ENCODE results near the gene TOX3. TPM values are rescaled to one million over a fixed set of nuclear protein-coding genes. Genes with fewer than 3 reads are reported as not detected.

Gene TOX3
- total and polyA plus RNA-seq, 2 donors (not counting 1 experiment from before 2014, with no cell fraction given): not detected

GRCh38 chr16:52422307-52422706 lies 124.6 kb downstream of the TOX3 start:
- TF ChIP-seq EZH2 (IDR thresholded peaks at IDR 0.05; ENCODE audit: borderline replicate concordance, insufficient read depth, low read depth, low read length, poor library complexity, severe bottlenecking): no peak
- TF ChIP-seq CTCF (IDR thresholded peaks at IDR 0.05): no peak
- ChIA-PET CTCF (no interaction called here), POLR2A (no interaction called here)
- no peak overlapping the region for H3K4me3 Mint-ChIP-seq
- Histone ChIP-seq H3K4me1 (ENCODE audit: control insufficient read depth in 2 of 2, insufficient read depth in 2 of 2, low read length in 2 of 2) (no peaks in the 10 kb centered on the region), H3K4me3 (ENCODE audit: control extremely low read depth in 1 of 5, extremely low read depth in 1 of 5, insufficient read depth in 1 of 5, low read depth in 2 of 5, low read length in 4 of 5) (no peak overlapping the region), H3K27ac (ENCODE audit: low read length in 2 of 2) (no peak overlapping the region), H3K27me3 (replicated peaks in 1 of 4; ENCODE audit: control extremely low read depth in 1 of 4, control insufficient read depth in 3 of 4, insufficient read depth in 4 of 4, low read length in 3 of 4) (no peaks in the 10 kb centered on the region), H3K4me2 (replicated peaks; ENCODE audit: low read depth, low read length, poor library complexity, severe bottlenecking) (no peak overlapping the region), H3K79me2 (ENCODE audit: control insufficient read depth, insufficient read depth, low read length) (no peaks in the 10 kb centered on the region), H3K9me3 (ENCODE audit: control extremely low read depth in 1 of 3, control insufficient read depth in 2 of 3, insufficient read depth in 1 of 3, low read length in 2 of 3) (no peaks in the 10 kb centered on the region), H2AFZ (ENCODE audit: insufficient read depth, low read depth, low read length, poor library complexity, severe bottlenecking) (no peak overlapping the region), H3K36me3 (replicated peaks in 1 of 2; ENCODE audit: control extremely low read depth in 1 of 2, control insufficient read depth in 1 of 2, extremely low read depth in 1 of 2, insufficient read depth in 2 of 2, low read length in 1 of 2) (no peaks in the 10 kb centered on the region), H3K9ac (ENCODE audit: low read length) (no peak overlapping the region), H4K20me1 (ENCODE audit: control insufficient read depth, insufficient read depth, low read length, poor library complexity, severe bottlenecking) (no peaks in the 10 kb centered on the region)
- ATAC-seq (ENCODE audit: low read depth): no peak
- no CpG with 5 or more reads among the region's 1 CpG for WGBS (ENCODE audit: insufficient coverage)
- intact Hi-C loops (cut with micrococcal nuclease): no loop called here
- DNase-seq: no peak
- H3K9me3 Mint-ChIP-seq (ENCODE audit: insufficient read depth): peaks cover 2% of the 10 kb centered on the region
- H3K27ac Mint-ChIP-seq: no peak overlapping the region
- H3K27me3 Mint-ChIP-seq: no peaks in the 10 kb centered on the region
- H3K4me1 Mint-ChIP-seq: no peaks in the 10 kb centered on the region

DNA sequence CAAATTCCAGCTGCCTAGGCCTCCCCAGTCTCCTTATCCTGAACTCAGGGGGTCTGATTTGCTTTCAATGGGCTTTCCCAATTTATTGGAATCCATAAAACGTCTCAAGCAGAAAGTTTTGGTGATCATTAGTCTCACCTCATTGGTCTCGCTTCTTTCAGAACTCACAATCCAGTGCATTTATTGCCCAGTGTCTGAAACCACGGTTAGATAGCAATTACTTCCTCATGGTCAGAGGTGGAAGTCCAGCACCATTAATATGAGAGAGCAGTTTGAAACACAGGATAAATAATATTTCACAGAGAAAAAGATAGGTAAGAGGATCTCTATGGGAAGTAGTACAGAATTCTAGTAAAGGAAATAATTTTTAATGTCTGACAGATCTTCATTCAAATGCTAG lies 128.7 kb downstream of the TOX3 start:
- no peaks in the 10 kb centered on the region for H3K79me2 ChIP-seq (ENCODE audit: control insufficient read depth, insufficient read depth, low read length)
- H2AFZ ChIP-seq (ENCODE audit: insufficient read depth, low read depth, low read length, poor library complexity, severe bottlenecking): no peak overlapping the region
- no peak overlapping the region for H3K9ac ChIP-seq (ENCODE audit: low read length)
- no peak overlapping the region for H3K27ac ChIP-seq (ENCODE audit: low read length in 2 of 2)
- intact Hi-C loops (cut with micrococcal nuclease): no loop called here
- H3K4me1 ChIP-seq (ENCODE audit: control insufficient read depth in 2 of 2, insufficient read depth in 2 of 2, low read length in 2 of 2): no peaks in the 10 kb centered on the region
- no peaks in the 10 kb centered on the region for H4K20me1 ChIP-seq (ENCODE audit: control insufficient read depth, insufficient read depth, low read length, poor library complexity, severe bottlenecking)
- H3K27me3 ChIP-seq (replicated peaks in 1 of 4; ENCODE audit: control extremely low read depth in 1 of 4, control insufficient read depth in 3 of 4, insufficient read depth in 4 of 4, low read length in 3 of 4): no peaks in the 10 kb centered on the region
- H3K9me3 ChIP-seq (ENCODE audit: control extremely low read depth in 1 of 3, control insufficient read depth in 2 of 3, insufficient read depth in 1 of 3, low read length in 2 of 3): no peaks in the 10 kb centered on the region
- CTCF ChIA-PET: no interaction called here
- no peak overlapping the region for H3K4me3 ChIP-seq (ENCODE audit: control extremely low read depth in 1 of 5, extremely low read depth in 1 of 5, insufficient read depth in 1 of 5, low read depth in 2 of 5, low read length in 4 of 5)
- no peak overlapping the region for H3K4me2 ChIP-seq (replicated peaks; ENCODE audit: low read depth, low read length, poor library complexity, severe bottlenecking)
- WGBS (ENCODE audit: insufficient coverage): 33% methylated on average over 1 of the region's 3 CpGs
- Mint-ChIP-seq H3K27ac (no peak overlapping the region), H3K4me3 (no peak overlapping the region), H3K9me3 (ENCODE audit: insufficient read depth) (peaks cover 6% of the 10 kb centered on the region), H3K4me1 (no peaks in the 10 kb centered on the region), H3K27me3 (no peaks in the 10 kb centered on the region)
- no peaks in the 10 kb centered on the region for H3K36me3 ChIP-seq (replicated peaks in 1 of 2; ENCODE audit: control extremely low read depth in 1 of 2, control insufficient read depth in 1 of 2, extremely low read depth in 1 of 2, insufficient read depth in 2 of 2, low read length in 1 of 2)
- ATAC-seq (ENCODE audit: low read depth) (no peak), DNase-seq (no peak)
- TF ChIP-seq EZH2 (IDR thresholded peaks at IDR 0.05; ENCODE audit: borderline replicate concordance, insufficient read depth, low read depth, low read length, poor library complexity, severe bottlenecking): no peak
- TF ChIP-seq CTCF (IDR thresholded peaks at IDR 0.05): no peak
- POLR2A ChIA-PET: no interaction called here
